K562 (cell line): ENCODE results near the gene ANO6. TPM values are rescaled to one million over a fixed set of nuclear protein-coding genes. Genes with fewer than 3 reads are reported as not detected.
A peak's percentile ranks its signal among the peaks of the same experiment; 100 is the strongest.

ENCODE experiments used
- BCL6 ChIP-seq: fragments of 250-450 bp; sonication (Bioruptor Pico); IDR thresholded peaks from 2 replicates; pipeline ENCODE4 v1.4.0; 2020
- CREB1 ChIP-seq, 2 experiments: sonication (generic) in 1 of 2; formaldehyde crosslinking in 1 of 2; IDR thresholded peaks; 2 replicates each; pipeline versions ENCODE4 v1.6.1 to v1.8.0; 2012 to 2022; ENCODE audit warnings: inconsistent platforms in 1 of 2, mild to moderate bottlenecking in 1 of 2, missing genetic modification reagents in 1 of 2, moderate library complexity in 1 of 2
- FOXK2 ChIP-seq, 2 experiments: fragments of 450-650 bp; IDR thresholded peaks in 1 of 2; conservative IDR thresholded peaks in 1 of 2; 2 replicates each; pipeline ENCODE4 v1.6.1; 2016; ENCODE audit warnings: low read depth in 2 of 2, mild to moderate bottlenecking in 1 of 2
- GABPA ChIP-seq: fragments of 200-800 bp; sonication (Bioruptor generic); conservative IDR thresholded peaks from 2 replicates; pipeline ENCODE4 v1.6.1; 2016; ENCODE audit warnings: low read depth, missing genetic modification characterization, missing compliant biosample characterization
- GTF2E2 ChIP-seq: fragments of 200-800 bp; sonication (Bioruptor generic); IDR thresholded peaks from 2 replicates; pipeline ENCODE4 v1.6.1; 2016; ENCODE audit warnings: missing genetic modification characterization, missing compliant biosample characterization
- HMG20A ChIP-seq: fragments of 450-650 bp; formaldehyde crosslinking; conservative IDR thresholded peaks from 2 replicates; pipeline ENCODE4 v1.4.0; 2020; ENCODE audit warnings: mild to moderate bottlenecking, mixed read lengths
- JUNB ChIP-seq: fragments of 450-650 bp; formaldehyde crosslinking; conservative IDR thresholded peaks from 2 replicates; pipeline ENCODE4 v1.4.0; 2020; ENCODE audit warnings: mild to moderate bottlenecking
- L3MBTL2 ChIP-seq: fragments of 450-650 bp; IDR thresholded peaks from 2 replicates; pipeline ENCODE4 v1.6.1; 2016; ENCODE audit warnings: mild to moderate bottlenecking, moderate library complexity
- LCOR ChIP-seq: sonication (generic); formaldehyde crosslinking; IDR thresholded peaks from 2 replicates; pipeline ENCODE4 v1.8.0; 2022; ENCODE audit warnings: mild to moderate bottlenecking, missing genetic modification reagents
- MIER1 ChIP-seq: fragments of 450-650 bp; IDR thresholded peaks from 2 replicates; pipeline ENCODE4 v1.6.1; 2016; ENCODE audit warnings: antibody characterized with exemption, mild to moderate bottlenecking, low read depth
- NR2C2 ChIP-seq, 2 experiments: fragments of 200-800 bp in 1 of 2; sonication (Bioruptor generic) in 1 of 2; sonication (generic) in 1 of 2; formaldehyde crosslinking in 1 of 2; IDR thresholded peaks; 2 replicates each; pipeline versions ENCODE4 v1.6.1 to v1.8.0; 2016 to 2022; ENCODE audit warnings: mild to moderate bottlenecking in 1 of 2, missing compliant biosample characterization in 1 of 2, missing genetic modification characterization in 1 of 2, missing genetic modification reagents in 1 of 2
- SIN3A ChIP-seq, 2 experiments: fragments of 150-350 bp in 1 of 2; IDR thresholded peaks; 2 replicates each; pipeline ENCODE4 v1.6.1; 2011 to 2016; ENCODE audit warnings: borderline replicate concordance in 2 of 2, low read depth in 2 of 2, low read length in 2 of 2, mild to moderate bottlenecking in 2 of 2, moderate library complexity in 2 of 2; ENCODE audit not compliant: control insufficient read depth in 1 of 2
- ZHX1 ChIP-seq: fragments of 150-350 bp; conservative IDR thresholded peaks from 2 replicates; pipeline ENCODE4 v1.6.1; 2014; ENCODE audit warnings: low read length
- ZMIZ1 ChIP-seq, 2 experiments: fragments of 150-350 bp in 1 of 2; IDR thresholded peaks; 2 replicates each; pipeline ENCODE4 v1.6.1; 2012 to 2016; ENCODE audit warnings: low read depth in 2 of 2, low read length in 2 of 2, mild to moderate bottlenecking in 1 of 2, moderate library complexity in 1 of 2
- ZNF3 ChIP-seq: fragments of 250-450 bp; sonication (Bioruptor Pico); IDR thresholded peaks from 2 replicates; pipeline ENCODE4 v1.5.0; 2021; ENCODE audit warnings: mild to moderate bottlenecking, moderate library complexity
- ZNF507 ChIP-seq: conservative IDR thresholded peaks from 2 replicates; pipeline ENCODE4 v1.6.1; 2017; ENCODE audit warnings: missing genetic modification characterization, missing compliant biosample characterization
- ZNF695 ChIP-seq: fragments of 450-650 bp; formaldehyde crosslinking; IDR thresholded peaks from 2 replicates; pipeline ENCODE4 v1.4.0; 2020; ENCODE audit warnings: mild to moderate bottlenecking, moderate library complexity
- polyA plus RNA-seq, 8 experiments: library from polyadenylated mRNA; depleted of rRNA in 4 of 8; stranded (reverse) in 5 of 8; unstranded in 3 of 8; fragments of >200 nt; fragmentation: Nextera tagmentation in 2 of 8; fragmentation: Illumina TruSeq in 1 of 8; extraction: Ambion mirVana in 2 of 8; extraction: Trizol in 1 of 8; gene quantifications; 2 replicates each; pipeline versions ENCODE4 v1.2.1 to v1.2.3, GENCODE V29; 2011 to 2014; ENCODE audit warnings: inconsistent platforms in 1 of 8, missing spikeins in 1 of 8
- total RNA-seq, 7 experiments: library from RNA; depleted of rRNA in 6 of 7; stranded (reverse); fragments of >200 nt in 6 of 7; fragmentation: Illumina TruSeq in 2 of 7; extraction: Trizol in 2 of 7; gene quantifications; 2 replicates each; pipeline versions ENCODE4 v1.2.1 to v1.2.3, GENCODE V29; 2011 to 2021; ENCODE audit warnings: low replicate concordance in 1 of 7

ANO6 gene
- total and polyA plus RNA-seq, 9 of the 15 experiments (the other 6 are each of a cell fraction or from before 2014, with no cell fraction given): 3.5 to 24.7 (median 20.3) TPM

- TF ChIP-seq ZHX1 (no peak), ZNF695 (no peak), ZMIZ1 (IDR thresholded peaks at IDR 0.05; ENCODE audit: low read depth in 2 of 2, low read length in 2 of 2) (no peak), L3MBTL2 (no peak), FOXK2 (conservative IDR thresholded peaks at IDR 0.05 in 1 of 2, IDR thresholded peaks at IDR 0.05 in 1 of 2; ENCODE audit: low read depth in 2 of 2) (no peak), GTF2E2 (tag) (no peak), NR2C2 (CRISPR knock-in tag; IDR thresholded peaks at IDR 0.05) (no peak), NR2C2 (tag; IDR thresholded peaks at IDR 0.05) (no peak), ZNF507 (tag) (no peak), ZNF3 (CRISPR knock-in tag) (no peak), GABPA (no peak), MIER1 (no peak), LCOR (CRISPR knock-in tag) (no peak), CREB1 (IDR thresholded peaks at IDR 0.05) (no peak), CREB1 (CRISPR knock-in tag; IDR thresholded peaks at IDR 0.05) (no peak), JUNB (peak; percentile 68; the same call in 1 of the 2 replicates), HMG20A (CRISPR knock-in tag) (no peak), SIN3A (IDR thresholded peaks at IDR 0.05; ENCODE audit: borderline replicate concordance in 2 of 2, control insufficient read depth in 1 of 2, low read depth in 2 of 2, low read length in 2 of 2) (no peak), BCL6 (no peak)
These were observed 18.4 kb downstream of the ANO6 start (continued) for GRCh38 chr12:45234139-45234865.
